NCI-H82 (cell line): ENCODE measurements around the gene ENPP3.
"Not testable (repeated sequence)": the region's sequence is repeated elsewhere in the genome, so short reads cannot be mapped to it uniquely, and the experiment has no call there.

Source experiments
- DNase-seq: peaks from one replicate; lab custom pipeline; 2025; lab: John Stamatoyannopoulos, UW

Gene ENPP3

DNA sequence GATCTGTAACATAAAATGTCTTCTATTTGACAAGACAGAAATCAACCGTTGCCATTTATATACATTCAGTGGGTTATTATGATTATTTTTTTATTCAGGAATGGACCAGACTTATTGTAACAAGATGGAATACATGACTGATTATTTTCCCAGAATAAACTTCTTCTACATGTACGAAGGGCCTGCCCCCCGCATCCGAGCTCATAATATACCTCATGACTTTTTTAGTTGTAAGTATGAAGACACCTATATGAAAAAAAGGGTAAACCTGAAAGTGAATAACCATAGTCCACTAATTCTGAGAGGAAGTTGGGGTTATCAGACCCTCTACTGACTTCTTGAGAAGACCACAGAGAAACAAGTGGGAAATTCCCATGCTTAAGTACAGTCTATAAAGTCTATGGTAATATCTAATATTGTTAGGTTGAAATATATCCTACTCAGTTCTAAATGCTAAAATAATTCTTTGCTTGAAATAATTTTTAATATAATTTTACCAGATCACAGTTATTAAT lies 48.2 kb downstream of the ENPP3 start:
- DNase-seq, result no peak

- DNase-seq, result no peak
These were observed 49.9 kb downstream of the ENPP3 start for GRCh38 chr6:131687022-131687421.

DNA sequence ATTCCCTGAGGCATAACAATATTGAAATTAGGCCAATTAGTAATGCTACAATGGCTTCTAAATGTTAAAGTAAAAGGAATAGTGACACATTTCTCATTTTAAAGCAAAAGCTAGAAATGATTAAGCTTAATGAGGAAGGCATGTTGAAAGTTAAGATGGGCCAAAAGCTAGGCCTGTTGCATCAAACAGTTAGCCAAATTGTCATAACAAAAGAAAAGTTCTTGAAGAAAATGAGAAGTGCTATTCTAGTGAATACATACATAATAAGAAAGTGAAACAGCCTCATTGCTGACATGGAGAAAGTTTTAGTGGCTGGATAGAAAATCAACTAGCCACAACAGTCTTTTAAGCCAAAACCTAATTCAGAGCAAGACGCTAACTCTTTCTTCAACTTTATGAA lies 51.2 kb downstream of the ENPP3 start:
- no peak for DNase-seq

GRCh38 chr6:131692031-131692430 lies 54.9 kb downstream of the ENPP3 start:
- DNase-seq, result no peak

DNA sequence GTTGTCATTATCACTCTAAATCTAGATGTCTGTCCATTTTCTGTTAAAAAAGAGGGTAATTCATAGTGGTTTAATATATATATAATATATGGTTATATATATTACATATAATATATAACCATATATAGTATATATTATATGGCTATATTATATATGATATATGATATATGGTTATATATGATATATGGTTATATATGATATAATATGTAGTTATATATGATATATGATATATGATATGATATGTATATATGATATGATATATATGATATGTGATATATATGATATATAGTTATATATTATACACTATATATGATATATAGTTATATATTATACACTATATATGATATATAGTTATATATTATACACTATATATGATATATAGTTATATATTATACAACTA lies 55.5 kb downstream of the ENPP3 start:
- DNase-seq, result no peak

DNA sequence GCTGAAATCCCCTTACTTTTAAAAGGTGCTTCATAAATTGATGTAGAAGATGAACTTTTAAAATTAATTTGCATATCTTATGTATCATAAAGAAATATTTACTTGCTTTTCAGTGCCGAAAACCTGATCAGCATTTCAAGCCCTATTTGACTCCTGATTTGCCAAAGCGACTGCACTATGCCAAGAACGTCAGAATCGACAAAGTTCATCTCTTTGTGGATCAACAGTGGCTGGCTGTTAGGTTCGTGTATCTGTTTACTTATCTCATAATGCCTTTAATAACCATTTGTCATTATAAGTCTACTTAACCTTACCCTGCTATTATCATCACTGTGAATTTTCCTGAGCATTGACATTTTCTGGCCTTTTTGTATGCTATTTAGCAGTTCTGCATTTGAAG lies 56.3 kb downstream of the ENPP3 start:
- no peak for DNase-seq

- peak; percentile 92 for DNase-seq
These were observed 57.8 kb downstream of the ENPP3 start for GRCh38 chr6:131694832-131695426.

DNA sequence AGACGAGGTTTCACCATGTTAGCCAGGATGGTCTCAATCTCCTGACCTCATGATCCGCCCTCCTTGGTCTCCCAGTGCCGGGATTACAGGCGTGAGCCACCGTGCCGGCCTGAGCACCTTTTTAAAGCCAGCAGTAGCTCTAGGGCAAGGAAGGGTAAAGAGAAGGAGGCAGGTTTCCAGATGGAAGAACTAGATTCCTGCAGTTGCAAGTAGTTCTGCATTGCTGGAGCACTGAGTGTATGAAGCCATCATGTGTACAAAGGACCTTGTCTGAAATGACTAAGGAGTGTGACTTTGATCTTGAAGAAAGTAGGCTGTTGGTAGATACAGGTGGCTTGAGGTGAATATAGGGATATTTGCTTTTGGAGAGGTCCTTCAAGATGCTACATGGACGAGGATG lies 59.9 kb downstream of the ENPP3 start:
- DNase-seq, result no peak

DNA sequence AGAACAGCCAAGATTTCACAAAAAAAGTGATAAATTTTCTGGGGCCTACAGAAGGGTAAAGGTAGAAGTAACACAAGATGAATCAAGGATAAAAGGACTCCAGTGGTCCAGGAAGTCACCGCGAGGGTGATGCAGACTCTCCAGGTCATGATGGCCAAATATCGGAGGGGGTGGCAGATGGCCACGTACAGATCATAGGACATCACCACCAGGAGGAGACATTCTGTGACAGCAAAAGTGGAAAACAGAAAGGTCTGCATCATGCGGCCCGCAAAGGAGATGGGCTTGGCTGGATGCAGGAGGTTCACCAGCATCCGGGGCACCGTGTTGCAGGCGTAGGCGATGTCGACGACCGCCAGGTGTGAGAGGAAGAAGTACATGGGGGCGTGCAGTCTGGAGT lies 63.7 kb downstream of the ENPP3 start:
- DNase-seq, result not testable (repeated sequence)

- DNase-seq, result not testable (repeated sequence)
These were observed 66.8 kb downstream of the ENPP3 start for GRCh38 chr6:131703905-131704304.

DNA sequence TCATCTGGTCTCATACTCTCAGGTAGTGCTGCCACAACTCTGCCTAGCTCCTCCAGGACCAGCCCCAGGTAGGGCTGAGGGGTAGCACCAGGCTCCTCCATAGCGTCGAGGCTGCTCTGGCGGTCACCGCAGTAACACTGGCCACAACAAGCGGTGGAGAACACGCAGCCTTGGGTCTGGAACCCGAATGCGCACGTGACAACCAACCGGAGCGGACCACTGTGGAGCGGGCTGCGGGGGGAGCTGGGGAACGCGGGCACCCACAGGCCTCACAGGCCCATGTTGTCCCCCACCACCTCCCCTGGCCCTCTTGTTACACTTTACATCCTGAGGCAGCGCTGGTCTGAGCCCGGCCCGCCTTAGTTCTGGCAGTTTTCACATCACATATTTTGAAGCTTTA lies 73.8 kb downstream of the ENPP3 start, which contains the start of gene CTAGE9:
Gene CTAGE9 (minus strand): TSS at position 101 of the 400 bp plus-strand sequence. CDS start 0 bp downstream, at position 101.
- DNase-seq, result not testable (repeated sequence)

GRCh38 chr6:131715567-131715966 lies 78.5 kb downstream of the ENPP3 start:
- DNase-seq, result not testable (repeated sequence)

DNA sequence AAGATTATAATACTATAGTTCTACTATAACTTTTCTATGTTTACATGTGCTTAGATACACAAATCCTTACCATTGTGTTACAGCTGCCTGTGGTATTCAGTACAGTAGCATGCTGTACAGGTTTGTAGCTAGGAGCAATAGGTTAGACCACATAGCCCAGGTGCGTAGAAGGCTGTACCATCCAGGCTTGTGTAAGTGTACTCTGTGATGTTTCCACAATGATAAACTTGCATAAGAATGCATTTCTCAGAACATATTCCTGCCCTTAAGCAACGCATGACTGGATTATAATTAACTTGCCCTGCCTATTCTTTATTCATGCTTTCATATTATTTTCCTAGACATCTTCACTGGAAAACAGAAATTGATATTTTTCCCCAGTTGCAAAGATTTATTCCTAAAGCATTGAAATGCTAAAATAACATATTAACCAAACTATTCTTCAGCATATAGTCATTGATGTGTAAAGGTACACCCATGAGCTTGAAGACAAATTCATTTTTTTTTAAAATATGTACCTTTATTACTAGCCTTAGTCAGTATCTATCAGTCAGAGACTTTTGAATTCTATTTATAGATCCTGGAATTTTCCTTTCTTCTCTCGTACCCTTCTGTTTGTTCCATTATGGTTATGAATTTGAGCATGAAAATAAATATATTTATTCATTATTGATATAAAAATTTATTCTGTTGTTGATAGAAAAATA lies 80.9 kb downstream of the ENPP3 start:
- no peak for DNase-seq

GRCh38 chr6:131721161-131721560 lies 84.1 kb downstream of the ENPP3 start:
- DNase-seq, result no peak

GRCh38 chr6:131724114-131724513 lies 87.0 kb downstream of the ENPP3 start:
- no peak for DNase-seq

DNA sequence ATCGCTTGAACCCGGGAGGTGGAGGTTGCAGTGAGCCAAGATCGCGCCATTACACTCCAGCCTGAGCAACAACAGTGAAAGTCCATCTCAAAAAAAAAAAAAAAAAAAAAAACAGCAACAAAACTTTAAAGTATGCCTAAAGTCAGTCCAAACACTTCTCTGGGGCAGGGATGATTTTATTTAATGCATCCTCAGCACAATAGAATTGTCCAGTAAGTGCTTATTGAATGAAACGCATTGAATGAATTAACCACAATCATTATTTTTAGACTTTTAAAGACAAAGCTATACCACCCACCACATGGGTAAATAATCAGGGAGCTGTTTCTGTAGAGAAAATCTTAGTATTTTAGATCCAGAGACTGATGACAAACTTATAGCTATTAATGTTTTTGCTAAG lies 90.4 kb downstream of the ENPP3 start:
- no peak for DNase-seq

- no peak for DNase-seq
These were observed 90.8 kb downstream of the ENPP3 start for GRCh38 chr6:131727868-131728267.

DNA sequence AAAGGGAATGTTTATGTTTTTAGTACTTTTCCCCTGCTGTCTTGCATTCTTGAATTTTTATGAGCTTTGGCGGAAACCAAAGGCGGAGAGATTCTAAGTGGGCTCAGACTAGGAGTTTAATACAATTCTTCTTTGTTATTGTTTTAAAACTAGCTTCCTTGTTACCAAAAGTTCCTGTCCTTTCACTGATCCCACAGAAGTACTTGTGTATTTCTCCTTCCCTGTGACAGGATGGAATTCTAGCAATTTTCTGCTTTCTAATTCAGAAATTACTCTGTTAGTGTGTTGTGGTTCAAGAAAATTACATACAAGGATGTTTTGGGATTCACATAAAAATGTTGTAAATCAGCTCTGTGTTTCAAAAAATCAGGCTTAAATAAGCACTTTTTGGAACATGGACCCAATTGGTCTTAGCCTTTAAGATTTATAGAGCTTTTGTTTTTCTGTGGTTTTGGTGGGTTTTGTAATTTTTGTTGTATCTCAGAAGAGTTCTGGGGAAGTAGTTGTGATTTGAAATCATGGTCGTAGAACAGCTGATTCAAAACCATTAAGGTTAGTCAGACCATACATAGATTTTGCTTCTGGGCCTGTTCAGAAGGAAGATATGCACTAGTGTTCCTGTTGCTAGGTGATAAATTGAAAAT lies 91.3 kb downstream of the ENPP3 start:
- DNase-seq, result no peak

DNA sequence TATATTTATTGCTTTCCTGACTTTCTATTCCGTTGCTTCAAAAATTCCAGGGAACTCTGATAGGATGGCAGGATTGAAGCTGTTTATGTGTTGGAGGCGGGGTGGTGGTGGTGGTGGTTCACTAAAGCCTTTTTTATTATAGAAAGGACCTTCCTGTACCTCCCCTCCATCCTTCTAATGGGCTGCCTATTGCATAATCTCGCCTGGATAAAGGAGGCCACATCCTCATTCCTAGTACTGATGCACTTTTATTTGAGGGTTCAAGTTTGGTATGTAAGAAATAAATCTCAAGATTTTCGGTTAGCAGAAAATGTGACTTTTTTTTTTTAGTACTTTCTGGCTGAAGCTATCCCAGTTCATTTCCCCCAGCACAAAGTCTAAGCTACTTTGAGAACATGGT lies 92.4 kb downstream of the ENPP3 start:
- no peak for DNase-seq

- DNase-seq, result no peak
These were observed 93.2 kb downstream of the ENPP3 start for GRCh38 chr6:131730264-131730663.

DNA sequence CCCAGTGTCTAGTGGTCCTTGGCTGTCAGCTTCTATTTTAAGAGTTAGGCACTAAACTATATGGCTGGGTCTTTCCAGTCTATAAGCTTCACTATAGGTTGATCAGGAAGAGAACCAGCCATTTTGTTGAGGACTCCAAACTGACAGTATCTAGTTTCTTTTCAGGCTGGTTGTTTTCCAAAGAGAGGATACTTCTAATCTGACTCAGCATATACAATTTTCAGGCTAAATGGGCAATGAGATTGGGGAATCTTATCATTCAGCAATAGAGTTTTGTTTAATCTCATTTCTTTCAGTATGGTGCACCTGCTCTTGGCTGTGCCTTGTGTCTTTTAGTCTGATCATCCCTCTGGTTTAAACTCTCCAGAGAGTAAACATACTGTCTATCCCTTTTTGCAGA lies 94.1 kb downstream of the ENPP3 start:
- no peak for DNase-seq

- no peak for DNase-seq
These were observed 96.4 kb downstream of the ENPP3 start for GRCh38 chr6:131733376-131734016.
